Adrenal gland (tissue), 12 donors: ENCODE measurements around the gene ZBP1. TPM values are rescaled to one million over a fixed set of nuclear protein-coding genes. Genes with fewer than 3 reads are reported as not detected.

Experiments
- DNase-seq, 7 donors: peaks; one replicate each; pipeline ENCODE4 v3.0.0-alpha.2; 2019 to 2020
- H3K27ac ChIP-seq, 5 donors: fragments of 200-600 bp; sonication (generic) in 4 of 5; 1 replicate in 3 of 5; 2 replicates in 2 of 5; pipeline versions ENCODE4 v1.5.1 to v1.8.0; 2016 to 2020; ENCODE audit warnings: mild to moderate bottlenecking in 1 of 5
- H3K27me3 ChIP-seq: fragments of 200-600 bp; 2 replicates; pipeline ENCODE4 v1.8.0; 2021
- H3K36me3 ChIP-seq, 2 donors: fragments of 200-600 bp; replicated peaks in 1 of 2; 1 replicate in 1 of 2; 2 replicates in 1 of 2; pipeline versions ENCODE4 v1.5.1 to v1.8.0; 2018 to 2022
- H3K4me1 ChIP-seq, 2 donors: fragments of 200-600 bp; replicated peaks in 1 of 2; 1 replicate in 1 of 2; 2 replicates in 1 of 2; pipeline versions ENCODE4 v1.5.1 to v1.8.0; 2018 to 2021
- H3K4me3 ChIP-seq, 4 donors: fragments of 200-600 bp; sonication (generic) in 3 of 4; one replicate each; pipeline ENCODE4 v1.5.1; 2016 to 2018
- H3K9me3 ChIP-seq, 3 donors: fragments of 200-600 bp; sonication (generic) in 1 of 3; replicated peaks in 1 of 3; 1 replicate in 2 of 3; 2 replicates in 1 of 3; pipeline versions ENCODE4 v1.5.1 to v1.8.0; 2016 to 2021
- CTCF ChIP-seq, 6 experiments: fragments of 450-650 bp in 4 of 6; fragments of 200-600 bp in 2 of 6; sonication (generic) in 1 of 6; IDR thresholded peaks; 1 replicate in 5 of 6; 2 replicates in 1 of 6; pipeline versions ENCODE4 v1.5.1 to v1.8.0; 2016 to 2021; ENCODE audit warnings: antibody characterized with exemption in 6 of 6, mild to moderate bottlenecking in 2 of 6, moderate library complexity in 1 of 6
- POLR2A ChIP-seq, 2 donors: fragments of 450-650 bp; IDR thresholded peaks; one replicate each; pipeline ENCODE4 v1.6.1; 2017; ENCODE audit warnings: antibody characterized with exemption in 2 of 2, mild to moderate bottlenecking in 2 of 2, moderate library complexity in 1 of 2
- WGBS, 4 donors: extraction: QIAGEN DNeasy Blood & Tissue Kit in 2 of 4; methylation state at CpG; one replicate each; pipeline versions ENCODE4 v1.1.5 to v1.1.7; 2013 to 2017; 5-methylcytosine and 5-hydroxymethylcytosine counted together
- intact Hi-C, 2 donors: fragments of 100-400 bp; cut with DNase I; formaldehyde crosslinking; loops; one replicate each; pipeline versions ENCODE4 v1.14.1 to v1.15.0; 2022 to 2023
- polyA plus RNA-seq, 3 donors: library from polyadenylated mRNA; stranded (reverse); fragments of 200-250 nt in 2 of 3; fragments of 350-450 nt in 1 of 3; fragmentation: Illumina TruSeq in 1 of 3; extraction: RNeasy Lipid Tissue Mini Kit (QIAGEN cat#74804) in 1 of 3; gene quantifications; one replicate each; pipeline ENCODE4 v1.2.3, GENCODE V29; 2013 to 2014
- total RNA-seq, 9 donors: library from RNA; depleted of rRNA in 4 of 9; stranded (reverse); fragments of >200 nt in 4 of 9; fragments of 120-200 nt in 1 of 9; fragmentation: NEBNext Ultra II Directional in 1 of 9; extraction: Animal tissue kit (Norgen Biotek cat#: 25700) in 1 of 9; gene quantifications; one replicate each; pipeline versions ENCODE4 v1.1.0 to v1.2.4, GENCODE V29; 2013 to 2023
- donor health status: healthy with polysubstance abuse.
- donor health status: Bipolar disorder and iron deficiency.
- donor health status: DM: yes; HTN: yes; CAD: no.
- donor health status: DM: no; HTN: no; CAD: no.
- donor health status: DM: no; HTN: no; CAD: no.
- donor health status: DM: yes; HTN: yes; CAD: no.

The ZBP1 gene
- total and polyA plus RNA-seq, 12 donors = 0.14 to 2.9 (median 0.68) TPM; not detected in 3

GRCh38 chr20:57564180-57564802 is 55.9 kb downstream of the ZBP1 start:
- whole genome bisulfite sequencing, 4 donors = 82 to 87% (median 86%) methylated on average over 9 to 14 of the region's 14 CpGs
- Histone ChIP-seq H3K9me3 (no peaks in the 10 kb centered on the region), H3K4me3 (no peak overlapping the region), H3K36me3 (no peaks in the 10 kb centered on the region), H3K4me1 (peaks cover 0 to 4% of the 10 kb centered on the region in 2 donors), H3K27me3 (peaks cover 5% of the 10 kb centered on the region), H3K27ac (no peak overlapping the region)
- DNase-seq = no peak
- intact Hi-C loops = no loop called here
- TF ChIP-seq CTCF (IDR thresholded peaks at IDR 0.05) = no peak
- TF ChIP-seq POLR2A (IDR thresholded peaks at IDR 0.05) = no peak

GRCh38 chr20:57563522-57563921 is 56.7 kb downstream of the ZBP1 start:
- Histone ChIP-seq H3K4me1 (peaks cover 0 to 4% of the 10 kb centered on the region in 2 donors), H3K27me3 (peaks cover 5% of the 10 kb centered on the region), H3K4me3 (no peak overlapping the region), H3K36me3 (no peaks in the 10 kb centered on the region), H3K27ac (no peak overlapping the region), H3K9me3 (no peaks in the 10 kb centered on the region)
- TF ChIP-seq CTCF (IDR thresholded peaks at IDR 0.05) (no peak), POLR2A (IDR thresholded peaks at IDR 0.05) (no peak)
- DNase-seq = no peak
- 91 to 95% (median 93%) methylated on average over 12 of the region's 12 CpGs for whole genome bisulfite sequencing, 4 donors
- intact Hi-C loops = no loop called here

GRCh38 chr20:57562541-57563465 is 57.4 kb downstream of the ZBP1 start:
- DNase-seq = no peak
- Histone ChIP-seq H3K27me3 (peaks cover 8% of the 10 kb centered on the region), H3K4me1 (peaks cover 0 to 4% of the 10 kb centered on the region in 2 donors), H3K4me3 (no peak overlapping the region), H3K27ac (no peak overlapping the region), H3K36me3 (no peaks in the 10 kb centered on the region), H3K9me3 (no peaks in the 10 kb centered on the region)
- intact Hi-C loops = no loop called here
- TF ChIP-seq POLR2A (IDR thresholded peaks at IDR 0.05) = no peak
- no peak for TF ChIP-seq CTCF (IDR thresholded peaks at IDR 0.05)
- WGBS, 4 donors = 89 to 91% (median 91%) methylated on average over 30 to 35 of the region's 35 CpGs
